ENCODE results near the gene HERC3. TPM values are rescaled to one million over a fixed set of nuclear protein-coding genes. Genes with fewer than 3 reads are reported as not detected.

The HERC3 gene
- total RNA-seq, 1 experiment from 2014 or later: 16.9 TPM

DNA sequence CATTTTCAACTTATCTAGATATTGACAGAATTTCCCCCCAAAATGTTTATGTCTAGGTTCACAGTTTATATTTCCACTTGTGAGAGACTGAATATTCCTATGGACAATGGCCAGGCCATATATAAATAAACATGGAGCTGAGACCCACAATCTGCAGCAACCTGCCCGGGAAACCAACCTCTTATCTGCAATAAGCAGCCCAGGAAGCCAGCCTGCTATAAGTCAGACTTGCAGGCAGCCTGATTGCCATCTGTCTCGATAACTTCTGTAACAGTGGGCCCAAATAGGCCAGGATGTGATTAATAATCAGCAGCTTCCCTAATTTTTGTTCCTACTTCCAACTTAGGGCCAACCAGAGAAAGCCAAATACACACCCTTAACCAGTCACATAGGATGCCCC is 110.5 kb downstream of the HERC3 start:
- intact Hi-C loops (cut with micrococcal nuclease; ENCODE audit: unreplicated experiment): no loop called here
- CTCF ChIA-PET: no interaction called here
- no peaks in the 10 kb centered on the region for H3K36me3 ChIP-seq (ENCODE audit: low read depth)
- H3K4me3 ChIP-seq: no peak overlapping the region
- TF ChIP-seq EZH2 (IDR thresholded peaks at IDR 0.05; ENCODE audit: low read depth) (no peak), CTCF (conservative IDR thresholded peaks at IDR 0.05) (no peak)
- H3K9me2 ChIP-seq (ENCODE audit: insufficient read depth): no peaks in the 10 kb centered on the region
- H3K4me2 ChIP-seq: no peak overlapping the region
- no peaks in the 10 kb centered on the region for H3K79me2 ChIP-seq (ENCODE audit: low read depth)
- POLR2A ChIA-PET (ENCODE audit: unreplicated experiment): no interaction called here
- H3K27ac ChIP-seq: no peak overlapping the region
- BruUV-seq (replicated peaks): no TSS peak
- H3K9me3 ChIP-seq (ENCODE audit: insufficient read depth, low read depth): no peaks in the 10 kb centered on the region
- no peaks in the 10 kb centered on the region for H3K27me3 ChIP-seq (ENCODE audit: insufficient read depth, low read depth)
- no peaks in the 10 kb centered on the region for H3F3A ChIP-seq (ENCODE audit: insufficient read depth, low read depth)
- DNase-seq: no peak
- H2AFZ ChIP-seq: no peak overlapping the region
- H4K20me1 ChIP-seq (ENCODE audit: insufficient read depth): no peaks in the 10 kb centered on the region
- no peaks in the 10 kb centered on the region for H3K4me1 ChIP-seq (replicated peaks; ENCODE audit: insufficient read depth)

DNA sequence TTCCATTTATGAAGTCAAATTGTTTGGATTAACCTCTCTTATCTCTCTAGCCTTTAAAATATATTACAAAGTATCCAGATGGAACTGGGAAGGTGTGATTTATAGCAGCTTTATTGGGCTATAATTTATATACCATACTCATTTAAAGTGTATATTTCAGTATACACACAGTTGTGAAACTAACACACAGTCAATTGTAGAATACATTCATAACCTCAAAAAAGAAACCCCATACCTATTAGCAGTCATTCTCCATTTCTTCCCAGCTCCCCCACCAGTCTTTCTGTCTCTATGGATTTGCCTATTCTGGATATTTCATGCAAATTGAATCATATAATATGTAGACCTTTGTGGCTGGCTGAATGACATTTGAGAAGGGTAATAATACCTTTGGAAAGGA is 112.9 kb downstream of the HERC3 start:
- intact Hi-C loops (cut with micrococcal nuclease; ENCODE audit: unreplicated experiment): no loop called here

DNA sequence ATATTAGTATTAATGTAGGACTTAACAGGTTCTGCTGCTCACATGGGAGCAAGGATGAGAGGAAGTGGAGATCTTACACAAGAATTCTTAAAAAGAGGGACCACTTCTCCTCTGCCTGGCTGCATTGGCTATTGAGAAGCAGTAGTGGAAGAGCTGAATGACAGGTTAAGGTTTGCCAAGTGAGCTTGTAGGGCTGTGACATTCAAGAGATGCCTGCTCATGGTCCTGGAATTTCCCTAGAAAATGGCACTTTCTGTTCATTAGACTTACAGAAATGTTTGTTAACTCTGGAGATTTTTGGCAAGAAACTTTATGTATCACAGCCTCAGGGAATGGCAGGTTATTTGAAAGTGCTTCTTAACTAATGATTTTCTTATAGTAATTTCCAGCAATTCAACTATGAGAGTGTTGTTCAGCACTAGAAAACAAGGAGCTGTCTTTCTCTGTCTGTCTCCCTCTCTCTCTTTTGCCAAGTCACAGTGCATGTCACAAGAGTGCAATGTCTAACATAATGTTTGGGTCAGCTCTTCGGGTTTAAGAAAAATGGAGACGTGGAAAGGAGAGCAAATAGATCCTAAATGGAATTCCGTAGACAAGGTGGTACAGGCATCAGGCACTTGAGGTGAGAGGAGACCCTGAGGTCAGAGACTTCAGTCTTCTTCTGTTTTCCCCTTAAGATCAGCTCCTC is 113.7 kb downstream of the HERC3 start:
- CTCF ChIA-PET: interaction anchor here (0.7 to 1.1 kb wide), 2 partner anchors 43 to 65 kb away, joined by 3 to 7 read pairs; no protein-coding TSS in a partner anchor
- no peaks in the 10 kb centered on the region for H3K9me2 ChIP-seq (ENCODE audit: insufficient read depth)
- intact Hi-C loops (cut with micrococcal nuclease; ENCODE audit: unreplicated experiment): no loop called here

More for the DNA sequence above, 112.9 kb downstream of the HERC3 start:
- Histone ChIP-seq H3K4me2 (no peak overlapping the region), H3F3A (ENCODE audit: insufficient read depth, low read depth) (no peaks in the 10 kb centered on the region), H2AFZ (no peak overlapping the region), H3K36me3 (ENCODE audit: low read depth) (no peaks in the 10 kb centered on the region), H4K20me1 (ENCODE audit: insufficient read depth) (no peaks in the 10 kb centered on the region), H3K79me2 (ENCODE audit: low read depth) (no peaks in the 10 kb centered on the region), H3K4me3 (no peak overlapping the region), H3K27ac (no peak overlapping the region), H3K9me3 (ENCODE audit: insufficient read depth, low read depth) (no peaks in the 10 kb centered on the region), H3K27me3 (ENCODE audit: insufficient read depth, low read depth) (no peaks in the 10 kb centered on the region), H3K9me2 (ENCODE audit: insufficient read depth) (no peaks in the 10 kb centered on the region), H3K4me1 (replicated peaks; ENCODE audit: insufficient read depth) (no peaks in the 10 kb centered on the region)
- BruUV-seq (replicated peaks): no TSS peak
- DNase-seq: no peak
- ChIA-PET POLR2A (ENCODE audit: unreplicated experiment) (no interaction called here), CTCF (no interaction called here)
- no peak for TF ChIP-seq CTCF (conservative IDR thresholded peaks at IDR 0.05)
- no peak for TF ChIP-seq EZH2 (IDR thresholded peaks at IDR 0.05; ENCODE audit: low read depth)

More for the DNA sequence above, 113.7 kb downstream of the HERC3 start:
- no peak for DNase-seq
- Histone ChIP-seq H4K20me1 (ENCODE audit: insufficient read depth) (no peaks in the 10 kb centered on the region), H2AFZ (no peak overlapping the region), H3K4me3 (no peak overlapping the region), H3K4me2 (no peak overlapping the region), H3K27ac (no peak overlapping the region), H3K4me1 (replicated peaks; ENCODE audit: insufficient read depth) (no peaks in the 10 kb centered on the region), H3F3A (ENCODE audit: insufficient read depth, low read depth) (no peaks in the 10 kb centered on the region), H3K27me3 (ENCODE audit: insufficient read depth, low read depth) (no peaks in the 10 kb centered on the region), H3K36me3 (ENCODE audit: low read depth) (no peaks in the 10 kb centered on the region), H3K79me2 (ENCODE audit: low read depth) (no peaks in the 10 kb centered on the region), H3K9me3 (ENCODE audit: insufficient read depth, low read depth) (no peaks in the 10 kb centered on the region)
- no TSS peak for BruUV-seq (replicated peaks)
- POLR2A ChIA-PET (ENCODE audit: unreplicated experiment): no interaction called here
- TF ChIP-seq EZH2 (IDR thresholded peaks at IDR 0.05; ENCODE audit: low read depth) (no peak), CTCF (conservative IDR thresholded peaks at IDR 0.05) (no peak)
